SK-N-SH (cell line): ENCODE measurements around the gene FAM169A. TPM values are rescaled to one million over a fixed set of nuclear protein-coding genes. Genes with fewer than 3 reads are reported as not detected.

ENCODE experiments used
- CTCF ChIA-PET: fragments of 300-600, 350-600 bp; formaldehyde crosslinking; extraction: SDS; loops from one replicate; lab custom pipeline; 2021; lab: Yijun Ruan, JAX
- POLR2A ChIA-PET: fragments of 350-600 bp; sonication (Branson Sonifier 250); formaldehyde crosslinking; extraction: SDS; loops from one replicate; lab custom pipeline; 2020; ENCODE audit warnings: antibody characterized with exemption, inconsistent platforms; lab: Yijun Ruan, JAX
- DNase-seq: peaks from one replicate; pipeline ENCODE4 v3.0.0; 2012
- H2AFZ ChIP-seq: fragments of 200-600 bp; sonication (generic); 2 replicates; pipeline ENCODE4 v1.8.1; 2016; ENCODE audit warnings: antibody characterized with exemption, mild to moderate bottlenecking, low read depth
- H3F3A ChIP-seq: fragments of 200-600 bp; sonication (generic); replicated peaks from 2 replicates; pipeline ENCODE3; 2016; ENCODE audit warnings: antibody characterized with exemption, mild to moderate bottlenecking; ENCODE audit not compliant: insufficient read depth
- H3K27ac ChIP-seq, 2 experiments: fragments of 200-500 bp in 1 of 2; fragments of 200-600 bp in 1 of 2; sonication (Bioruptor generic) in 1 of 2; sonication (generic), shearing (Covaris generic) in 1 of 2; 2 replicates each; pipeline versions ENCODE4 v1.5.1 to v1.6.1; 2014 to 2016; ENCODE audit warnings: low read depth in 2 of 2, inconsistent platforms in 1 of 2, low read length in 1 of 2, mild to moderate bottlenecking in 1 of 2, mixed read lengths in 1 of 2
- H3K27me3 ChIP-seq: fragments of 200-600 bp; sonication (generic), shearing (Covaris generic); 2 replicates; pipeline ENCODE4 v1.6.1; 2016; ENCODE audit warnings: mixed run types; ENCODE audit not compliant: insufficient read depth
- H3K36me3 ChIP-seq, 2 experiments: fragments of 200-500 bp in 1 of 2; fragments of 200-600 bp in 1 of 2; sonication (Bioruptor generic) in 1 of 2; sonication (generic) in 1 of 2; replicated peaks in 1 of 2; 2 replicates each; pipeline versions ENCODE3 to v1.5.1; 2014 to 2016; ENCODE audit warnings: low read length in 1 of 2, mild to moderate bottlenecking in 1 of 2; ENCODE audit not compliant: insufficient read depth in 2 of 2, control insufficient read depth in 1 of 2
- H3K4me1 ChIP-seq, 2 experiments: fragments of 200-500 bp in 1 of 2; fragments of 200-600 bp in 1 of 2; sonication (Bioruptor generic) in 1 of 2; sonication (generic), shearing (Covaris generic) in 1 of 2; 2 replicates each; pipeline versions ENCODE4 v1.5.1 to v1.6.1; 2014 to 2016; ENCODE audit warnings: low read depth in 1 of 2, low read length in 1 of 2, mixed run types in 1 of 2; ENCODE audit not compliant: insufficient read depth in 2 of 2, control insufficient read depth in 1 of 2
- H3K4me2 ChIP-seq: fragments of 200-600 bp; sonication (generic), shearing (Covaris generic); 2 replicates; pipeline ENCODE4 v1.6.1; 2017; ENCODE audit warnings: mixed run types
- H3K4me3 ChIP-seq, 2 experiments: fragments of 200-500 bp in 1 of 2; fragments of 200-600 bp in 1 of 2; sonication (Bioruptor generic) in 1 of 2; sonication (generic), shearing (Covaris generic) in 1 of 2; 2 replicates each; pipeline versions ENCODE4 v1.5.1 to v1.8.1; 2014 to 2016; ENCODE audit warnings: low read depth in 2 of 2, inconsistent platforms in 1 of 2, low read length in 1 of 2, mild to moderate bottlenecking in 1 of 2, mixed read lengths in 1 of 2, moderate library complexity in 1 of 2
- H3K79me2 ChIP-seq: fragments of 200-600 bp; sonication (generic); 2 replicates; pipeline ENCODE4 v1.8.1; 2017; ENCODE audit warnings: mild to moderate bottlenecking; ENCODE audit not compliant: insufficient read depth
- H3K9ac ChIP-seq: fragments of 200-600 bp; sonication (generic); 2 replicates; pipeline ENCODE4 v1.6.1; 2017; ENCODE audit warnings: mixed run types
- H3K9me2 ChIP-seq: fragments of 200-600 bp; sonication (generic); 2 replicates; pipeline ENCODE4 v1.6.1; 2017; ENCODE audit warnings: mixed run types
- H3K9me3 ChIP-seq: fragments of 200-600 bp; sonication (generic); 2 replicates; pipeline ENCODE4 v1.6.1; 2017; ENCODE audit warnings: mixed run types, mild to moderate bottlenecking, moderate library complexity
- H4K20me1 ChIP-seq: fragments of 200-600 bp; sonication (generic); 2 replicates; pipeline ENCODE4 v1.6.1; 2017; ENCODE audit warnings: mild to moderate bottlenecking, mixed run types; ENCODE audit not compliant: insufficient read depth
- CHD2 ChIP-seq: fragments of 150-350 bp; IDR thresholded peaks from 2 replicates; pipeline ENCODE4 v1.6.1; 2018; ENCODE audit warnings: low read length; ENCODE audit not compliant: partially characterized antibody
- ELF1 ChIP-seq: IDR thresholded peaks from 2 replicates; pipeline ENCODE4 v1.4.0; 2012
- EZH2phosphoT487 ChIP-seq: fragments of 200-600 bp; sonication (generic); IDR thresholded peaks from 2 replicates; pipeline ENCODE4 v1.6.1; 2017; ENCODE audit warnings: low read depth, mixed run types, mild to moderate bottlenecking, antibody characterized with exemption, moderate library complexity, borderline replicate concordance
- FOXJ3 ChIP-seq: sonication (generic); formaldehyde crosslinking; IDR thresholded peaks from 2 replicates; pipeline ENCODE4 v1.5.1; 2020; ENCODE audit warnings: mild to moderate bottlenecking, missing genetic modification reagents
- IRF3 ChIP-seq: fragments of 150-350 bp; IDR thresholded peaks from 2 replicates; pipeline ENCODE4 v1.6.1; 2016; ENCODE audit warnings: mild to moderate bottlenecking, low read depth, low read length
- JUND ChIP-seq: IDR thresholded peaks from 2 replicates; pipeline ENCODE4 v1.4.0; 2012
- MAX ChIP-seq: IDR thresholded peaks from 2 replicates; pipeline ENCODE4 v1.4.0; 2012; ENCODE audit warnings: low read depth
- MXI1 ChIP-seq: IDR thresholded peaks from 2 replicates; pipeline ENCODE4 v1.6.1; 2012; ENCODE audit warnings: mild to moderate bottlenecking, low read depth, low read length, improper control_type of control experiment
- NRF1 ChIP-seq: IDR thresholded peaks from 2 replicates; pipeline ENCODE4 v1.6.1; 2012; ENCODE audit warnings: low read depth, mild to moderate bottlenecking, low read length
- PBX3 ChIP-seq: IDR thresholded peaks from 2 replicates; pipeline ENCODE4; 2012
- POLR2AphosphoS5 ChIP-seq: IDR thresholded peaks from 2 replicates; pipeline ENCODE4 v1.6.1; 2012; ENCODE audit warnings: low read depth, low read length
- REST ChIP-seq: IDR thresholded peaks from 2 replicates; pipeline ENCODE4 v1.6.1; 2012; ENCODE audit warnings: mild to moderate bottlenecking, low read depth, low read length, moderate library complexity
- RXRA ChIP-seq: IDR thresholded peaks from 2 replicates; pipeline ENCODE4 v1.4.0; 2012; ENCODE audit warnings: low read depth, mild to moderate bottlenecking, borderline replicate concordance
- SIN3A ChIP-seq: IDR thresholded peaks from 2 replicates; pipeline ENCODE4 v1.6.1; 2012; ENCODE audit warnings: low read depth, mild to moderate bottlenecking, low read length, moderate library complexity, borderline replicate concordance
- TEAD4 ChIP-seq: IDR thresholded peaks from 2 replicates; pipeline ENCODE4 v1.4.0; 2012; ENCODE audit warnings: mild to moderate bottlenecking, borderline replicate concordance; ENCODE audit not compliant: insufficient read depth
- USF1 ChIP-seq: IDR thresholded peaks from 2 replicates; pipeline ENCODE4 v1.4.0; 2012; ENCODE audit warnings: low read depth, borderline replicate concordance
- USF2 ChIP-seq: fragments of 150-350 bp; IDR thresholded peaks from 2 replicates; pipeline ENCODE4 v1.6.1; 2017; ENCODE audit warnings: antibody characterized with exemption, low read length, low read depth, borderline replicate concordance
- YY1 ChIP-seq: IDR thresholded peaks from 2 replicates; pipeline ENCODE4 v1.4.0; 2012; ENCODE audit warnings: low read depth, mild to moderate bottlenecking
- ZBTB33 ChIP-seq: IDR thresholded peaks from 2 replicates; pipeline ENCODE4 v1.4.0; 2012; ENCODE audit warnings: low read depth, borderline replicate concordance
- WGBS: methylation state at CpG from one replicate; pipeline ENCODE4 v1.1.6; 2017; ENCODE audit warnings: low lambda C conversion rate; 5-methylcytosine and 5-hydroxymethylcytosine counted together
- polyA plus RNA-seq, 3 experiments: library from polyadenylated mRNA; depleted of rRNA; stranded (reverse); fragments of >200 nt; gene quantifications; 2 replicates each; pipeline ENCODE4 v1.2.3, GENCODE V29; 2012

Gene FAM169A
- polyA plus RNA-seq, 1 of the 3 experiments (the other 2 are of a cell fraction) = 2.6 TPM

GRCh38 chr5:74738406-74738805, 127.8 kb downstream of the FAM169A start:
- H3K9ac ChIP-seq = no peak overlapping the region
- H3F3A ChIP-seq = peaks cover 14% of the 10 kb centered on the region
- no peaks in the 10 kb centered on the region for H3K79me2 ChIP-seq
- no peak overlapping the region for H2AFZ ChIP-seq
- no peak overlapping the region for H3K4me3 ChIP-seq
- no peaks in the 10 kb centered on the region for H4K20me1 ChIP-seq
- no peaks in the 10 kb centered on the region for H3K9me3 ChIP-seq
- no peak overlapping the region for H3K27ac ChIP-seq
- no peak overlapping the region for H3K4me2 ChIP-seq
- POLR2A ChIA-PET = interaction anchor here (0.6 kb wide), 1 partner anchor 1523 kb away, joined by 3 read pairs; no protein-coding TSS in a partner anchor
- 96% methylated on average over 4 of the region's 4 CpGs for WGBS
- DNase-seq = no peak
- no peaks in the 10 kb centered on the region for H3K27me3 ChIP-seq
- H3K36me3 ChIP-seq = peaks cover 77 to 93% of the 10 kb centered on the region in 2 experiments
- TF ChIP-seq CHD2 = no peak
- TF ChIP-seq YY1 = no peak
- TF ChIP-seq REST = no peak
- TF ChIP-seq JUND = no peak
- TF ChIP-seq ZBTB33 = no peak
- TF ChIP-seq USF2 = no peak
- no peak for TF ChIP-seq FOXJ3 (CRISPR knock-in tag)
- no peak for TF ChIP-seq TEAD4
- no peak for TF ChIP-seq MAX
- TF ChIP-seq RXRA = no peak
- TF ChIP-seq ELF1 = no peak
- TF ChIP-seq IRF3 = no peak
- no peak for TF ChIP-seq USF1
- TF ChIP-seq SIN3A = no peak
- TF ChIP-seq NRF1 = no peak
- no peak for TF ChIP-seq POLR2AphosphoS5
- no peak for TF ChIP-seq EZH2phosphoT487
- TF ChIP-seq MXI1 = no peak
- TF ChIP-seq PBX3 = no peak
- no peaks in the 10 kb centered on the region for H3K4me1 ChIP-seq
- CTCF ChIA-PET = interaction anchor here (1.5 kb wide), 1 partner anchor 20 kb away, joined by 4 read pairs; no protein-coding TSS in a partner anchor
- no peaks in the 10 kb centered on the region for H3K9me2 ChIP-seq
